ENCODE results near the gene YIF1A.

Gene YIF1A

GRCh38 chr11:66251809-66252208 is 37.1 kb downstream of the YIF1A start:
- TF ChIP-seq, protein P1, sequence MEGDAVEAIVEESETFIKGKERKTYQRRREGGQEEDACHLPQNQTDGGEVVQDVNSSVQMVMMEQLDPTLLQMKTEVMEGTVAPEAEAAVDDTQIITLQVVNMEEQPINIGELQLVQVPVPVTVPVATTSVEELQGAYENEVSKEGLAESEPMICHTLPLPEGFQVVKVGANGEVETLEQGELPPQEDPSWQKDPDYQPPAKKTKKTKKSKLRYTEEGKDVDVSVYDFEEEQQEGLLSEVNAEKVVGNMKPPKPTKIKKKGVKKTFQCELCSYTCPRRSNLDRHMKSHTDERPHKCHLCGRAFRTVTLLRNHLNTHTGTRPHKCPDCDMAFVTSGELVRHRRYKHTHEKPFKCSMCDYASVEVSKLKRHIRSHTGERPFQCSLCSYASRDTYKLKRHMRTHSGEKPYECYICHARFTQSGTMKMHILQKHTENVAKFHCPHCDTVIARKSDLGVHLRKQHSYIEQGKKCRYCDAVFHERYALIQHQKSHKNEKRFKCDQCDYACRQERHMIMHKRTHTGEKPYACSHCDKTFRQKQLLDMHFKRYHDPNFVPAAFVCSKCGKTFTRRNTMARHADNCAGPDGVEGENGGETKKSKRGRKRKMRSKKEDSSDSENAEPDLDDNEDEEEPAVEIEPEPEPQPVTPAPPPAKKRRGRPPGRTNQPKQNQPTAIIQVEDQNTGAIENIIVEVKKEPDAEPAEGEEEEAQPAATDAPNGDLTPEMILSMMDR (IDR thresholded peaks at IDR 0.05; ENCODE audit: low read depth, low read length), result no peak
- Histone ChIP-seq H3K9me3 (ENCODE audit: severe bottlenecking) (no peaks in the 10 kb centered on the region), H3K36me3 (peaks cover 5% of the 10 kb centered on the region), H3K4me3 (ENCODE audit: low read depth, low read length) (no peak overlapping the region), H3K27ac (no peak overlapping the region), H3K27me3 (ENCODE audit: insufficient read depth, low read depth, severe bottlenecking) (no peaks in the 10 kb centered on the region)
- DNase-seq, result no peak

DNA sequence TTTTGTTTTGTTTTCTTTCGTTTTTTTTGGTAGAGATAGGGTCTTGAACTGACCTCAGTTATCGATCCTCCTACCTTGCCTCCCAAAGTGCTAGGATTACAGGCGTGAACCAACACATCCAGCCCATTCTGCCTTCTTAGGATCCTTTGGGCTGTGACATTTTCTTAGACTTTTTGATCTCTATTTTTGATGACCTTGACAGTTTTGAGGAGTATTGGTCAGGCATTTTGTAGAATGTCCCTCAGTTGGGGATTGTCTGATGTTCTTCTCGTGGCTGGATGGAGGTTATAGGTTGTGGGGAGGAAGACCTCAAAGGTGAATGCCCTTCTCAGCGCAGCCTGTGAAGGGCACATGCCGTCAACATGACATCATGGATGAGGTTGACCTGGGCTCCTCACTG is 40.0 kb downstream of the YIF1A start:
- peaks cover 5% of the 10 kb centered on the region for H3K36me3 ChIP-seq

GRCh38 chr11:66247801-66248200 is 41.1 kb downstream of the YIF1A start:
- TF ChIP-seq, protein P1 (IDR thresholded peaks at IDR 0.05; ENCODE audit: low read depth, low read length), result no peak
- Histone ChIP-seq H3K9me3 (ENCODE audit: severe bottlenecking) (no peaks in the 10 kb centered on the region), H3K27ac (no peak overlapping the region), H3K36me3 (peaks cover 5% of the 10 kb centered on the region), H3K27me3 (ENCODE audit: insufficient read depth, low read depth, severe bottlenecking) (no peaks in the 10 kb centered on the region), H3K4me3 (ENCODE audit: low read depth, low read length) (no peak overlapping the region)
- DNase-seq, result no peak

More for the DNA sequence above, 40.0 kb downstream of the YIF1A start:
- no peak for DNase-seq
- no peak overlapping the region for H3K27ac ChIP-seq
- H3K27me3 ChIP-seq (ENCODE audit: insufficient read depth, low read depth, severe bottlenecking), result no peaks in the 10 kb centered on the region
- TF ChIP-seq, protein P1 (IDR thresholded peaks at IDR 0.05; ENCODE audit: low read depth, low read length), result no peak
- H3K4me3 ChIP-seq (ENCODE audit: low read depth, low read length), result no peak overlapping the region
- no peaks in the 10 kb centered on the region for H3K9me3 ChIP-seq (ENCODE audit: severe bottlenecking)

GRCh38 chr11:66247295-66247694 is 41.6 kb downstream of the YIF1A start:
- Histone ChIP-seq H3K9me3 (ENCODE audit: severe bottlenecking) (no peaks in the 10 kb centered on the region), H3K4me3 (ENCODE audit: low read depth, low read length) (no peak overlapping the region), H3K36me3 (peaks cover 5% of the 10 kb centered on the region), H3K27ac (peak overlapping the region; percentile 43; the same call in 1 of the 2 replicates), H3K27me3 (ENCODE audit: insufficient read depth, low read depth, severe bottlenecking) (no peaks in the 10 kb centered on the region)
- TF ChIP-seq, protein P1 (IDR thresholded peaks at IDR 0.05; ENCODE audit: low read depth, low read length), result no peak
- no peak for DNase-seq

- H3K4me3 ChIP-seq (ENCODE audit: low read depth, low read length), result no peak overlapping the region
- DNase-seq, result no peak
- TF ChIP-seq, protein P1 (IDR thresholded peaks at IDR 0.05; ENCODE audit: low read depth, low read length), result no peak
- no peaks in the 10 kb centered on the region for H3K9me3 ChIP-seq (ENCODE audit: severe bottlenecking)
- peaks cover 13% of the 10 kb centered on the region for H3K36me3 ChIP-seq
- no peak overlapping the region for H3K27ac ChIP-seq
- no peaks in the 10 kb centered on the region for H3K27me3 ChIP-seq (ENCODE audit: insufficient read depth, low read depth, severe bottlenecking)
Observed at GRCh38 chr11:66243782-66244535, 45.0 kb downstream of the YIF1A start.

Data from WERI-Rb-1 (cell line).